Stimulated activated CD8-positive, alpha-beta memory T cell treated with anti-CD3 and anti-CD28 coated beads, Interleukin-7, amount 100 ng/mL, for 24 hours (primary cell): ENCODE measurements around the gene PLXNB2.
A peak's percentile ranks its signal among the peaks of the same experiment; 100 is the strongest.

Source experiments
- DNase-seq: peaks from one replicate; pipeline ENCODE4 v3.0.0-alpha.2; 2020; ENCODE audit warnings: low read depth

Gene PLXNB2

DNA sequence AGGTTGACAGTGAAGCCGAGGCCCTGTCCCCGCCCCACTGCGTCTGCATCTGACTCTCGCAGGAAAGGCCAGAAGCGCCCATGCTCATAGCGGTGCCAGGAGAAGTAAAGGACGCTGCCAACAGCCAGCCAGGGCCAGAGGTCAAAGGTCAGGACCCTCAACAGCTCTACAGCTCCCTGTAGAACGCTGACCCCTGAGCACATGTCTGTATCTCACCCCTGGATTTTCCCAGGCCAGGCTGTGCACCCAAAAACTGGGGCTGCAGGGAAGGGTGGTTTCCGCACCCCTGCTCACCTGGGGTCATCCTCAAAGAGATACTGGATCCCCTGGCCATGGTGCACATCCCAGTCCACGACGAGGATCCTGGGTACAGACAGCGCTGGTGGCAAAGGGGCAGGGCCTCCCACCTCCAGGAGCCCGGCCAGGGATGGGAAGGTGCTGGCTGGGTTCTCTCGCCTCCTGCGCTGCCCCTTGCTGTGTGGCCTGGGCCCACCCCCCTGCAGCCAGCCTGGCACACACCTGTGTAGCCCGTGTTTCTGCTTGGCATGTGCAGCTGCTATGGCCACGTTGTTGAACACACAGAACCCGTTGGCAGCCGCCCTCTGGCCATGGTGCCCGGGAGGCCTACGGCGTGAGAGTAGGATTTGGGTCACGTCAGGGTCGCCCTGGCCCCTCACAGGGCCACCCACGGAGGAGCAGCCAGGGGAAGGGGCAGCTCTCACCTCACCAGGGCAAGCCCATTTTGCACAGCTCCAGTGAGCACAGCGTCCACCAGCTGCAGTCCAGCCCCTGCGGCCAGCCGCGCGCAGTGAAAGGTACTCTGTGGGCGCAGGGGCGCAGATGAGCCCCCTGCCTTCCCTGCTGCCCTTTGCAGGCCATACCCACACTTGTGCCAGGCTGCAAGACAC is 57.9 kb downstream of the PLXNB2 start:
- DNase-seq, result no peak

DNA sequence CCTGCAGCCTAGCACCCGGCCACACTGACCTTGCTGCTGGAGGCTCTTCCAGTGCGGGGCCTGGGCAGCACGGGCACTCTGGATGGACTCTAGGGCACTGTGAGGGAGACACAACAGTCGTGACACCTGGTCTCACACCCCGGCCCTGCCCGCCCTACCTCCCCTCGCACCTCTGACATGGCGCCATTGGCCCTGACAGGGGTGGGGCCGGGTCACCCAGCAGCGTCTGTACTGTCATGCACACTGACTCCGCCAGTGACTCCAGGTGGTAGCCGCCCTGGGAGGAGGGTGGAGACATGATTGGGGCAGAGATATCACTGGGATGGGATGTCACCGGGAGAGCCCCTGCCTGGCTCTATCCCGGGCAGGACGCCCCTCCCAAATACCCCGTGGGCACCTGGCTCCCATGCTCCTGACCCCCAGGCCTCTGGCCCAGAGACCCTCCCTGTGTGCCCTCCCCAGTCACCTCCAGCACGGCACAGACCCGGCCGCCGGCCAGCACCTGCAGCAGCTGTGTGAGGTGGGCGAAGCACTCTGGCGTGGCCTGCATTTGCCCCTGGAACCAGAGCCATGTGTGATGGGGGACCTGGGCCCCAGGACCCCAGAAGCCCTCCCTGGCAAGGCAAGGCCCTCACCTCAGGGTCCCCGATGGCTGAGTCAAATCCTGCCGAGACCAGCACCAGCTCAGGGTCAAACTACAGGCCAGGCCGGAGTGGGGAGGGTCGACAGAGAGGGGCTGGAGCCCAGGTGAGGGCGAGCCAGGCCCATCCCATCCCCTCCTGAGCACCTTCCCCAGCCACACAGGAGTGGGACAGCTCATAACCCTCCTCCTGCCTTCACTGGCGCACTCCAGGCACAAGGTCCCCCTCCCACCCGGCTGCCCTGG is 59.0 kb downstream of the PLXNB2 start:
- DNase-seq, result no peak

DNA sequence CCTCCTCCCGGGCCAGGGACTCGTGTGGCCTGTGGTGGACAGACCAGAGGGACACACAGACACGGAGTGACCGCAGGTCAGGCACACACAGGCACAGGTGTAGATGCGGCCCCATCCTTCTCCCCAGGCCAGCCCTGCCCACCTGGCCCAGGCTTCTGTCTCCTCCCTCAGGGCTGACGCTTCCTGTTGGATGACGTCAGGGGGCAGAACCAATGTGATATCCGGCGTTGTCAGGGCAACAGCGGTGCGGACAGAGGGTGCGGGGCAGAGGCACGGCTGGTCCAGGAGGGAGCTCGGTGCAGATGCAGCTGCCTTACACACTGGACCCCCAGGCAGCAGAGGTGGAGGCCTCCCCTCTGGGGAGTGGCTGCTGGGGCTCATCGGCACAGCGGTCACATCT is 59.7 kb downstream of the PLXNB2 start:
- DNase-seq, result no peak

DNA sequence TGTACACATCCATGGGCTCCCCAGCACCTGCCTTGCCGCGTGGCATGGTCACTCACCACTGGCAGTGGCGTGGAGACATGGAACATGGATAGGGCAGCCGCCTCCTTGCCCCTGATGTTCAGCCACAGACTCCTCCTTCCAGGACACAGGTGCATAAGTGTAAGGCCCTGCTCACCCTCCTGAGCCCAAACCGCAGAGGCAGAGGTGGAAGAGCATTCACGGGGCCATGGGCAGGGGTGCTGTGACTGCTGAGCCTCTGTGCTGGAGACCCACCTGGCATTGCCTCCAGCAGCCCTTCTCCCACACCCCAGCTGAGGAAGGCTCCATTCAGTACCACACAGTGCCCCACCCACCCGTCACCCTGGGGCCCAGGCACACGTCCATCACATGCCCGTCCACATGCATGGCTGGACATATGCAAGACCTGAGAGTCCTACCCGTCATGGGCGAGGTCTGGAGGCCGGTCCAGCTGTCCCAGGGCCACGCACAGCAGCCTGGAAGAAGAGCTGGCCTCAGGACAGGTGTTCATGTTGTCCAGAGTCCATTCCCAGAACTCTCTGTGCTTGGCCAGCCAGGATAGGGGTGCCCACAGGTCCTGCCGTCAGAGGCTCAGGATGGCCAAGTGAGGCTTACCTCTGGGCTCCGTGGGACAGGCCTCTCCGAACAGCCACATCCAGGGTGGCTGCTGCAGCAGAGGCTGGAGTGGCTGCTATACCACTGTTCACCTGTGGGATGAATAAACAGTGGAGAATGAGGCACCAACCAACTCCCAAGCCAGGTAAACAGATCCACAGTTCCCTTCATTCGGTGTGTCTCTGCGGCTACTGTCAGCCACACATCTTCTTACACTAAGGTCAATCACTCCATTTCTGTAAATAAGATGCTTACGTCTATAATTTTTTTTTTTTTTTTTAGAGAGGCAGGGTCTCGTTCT is 60.9 kb downstream of the PLXNB2 start:
- no peak for DNase-seq

DNA sequence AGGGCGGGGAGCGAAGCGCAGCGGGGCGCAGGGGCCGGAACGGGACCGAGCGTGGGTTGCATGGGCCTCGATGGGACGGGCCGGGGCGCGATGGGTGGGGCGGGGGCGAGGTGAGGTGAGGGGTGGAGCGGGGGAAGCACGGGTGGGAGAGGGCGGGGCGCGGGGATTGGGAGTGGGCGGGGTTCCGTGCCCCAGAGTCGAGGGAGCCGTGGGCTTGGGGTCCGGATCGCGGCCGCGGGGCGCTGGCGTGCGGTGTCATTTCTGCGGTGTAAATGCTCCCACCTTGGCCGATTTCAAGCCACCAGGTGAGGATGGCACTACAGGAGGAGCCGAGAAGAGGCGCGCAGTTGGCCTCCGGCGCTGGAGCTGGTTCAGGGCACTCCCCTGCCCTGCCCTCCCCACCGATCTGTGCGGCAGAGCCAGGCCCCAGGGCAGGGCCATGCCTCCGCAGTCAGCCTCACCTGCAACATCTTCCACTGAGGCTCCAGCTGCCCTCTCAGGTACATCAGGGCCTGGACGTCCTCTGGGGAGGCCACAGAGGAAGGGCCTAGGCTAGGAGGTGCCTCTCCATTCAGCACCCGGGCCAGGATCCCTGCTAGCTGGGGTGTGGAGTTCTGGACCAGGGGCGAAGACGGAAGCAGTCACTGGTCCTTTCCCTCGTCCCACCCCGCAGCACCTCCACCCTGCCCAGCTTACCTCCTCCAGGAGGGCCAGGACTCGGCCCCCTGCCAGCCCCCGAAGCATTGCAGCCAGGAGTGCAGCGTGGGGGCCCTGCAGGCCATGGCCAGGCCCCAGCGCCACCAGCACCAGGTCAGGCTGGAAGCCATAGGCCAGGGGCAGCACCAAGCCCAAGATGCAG is 62.0 kb downstream of the PLXNB2 start:
- no peak for DNase-seq

DNA sequence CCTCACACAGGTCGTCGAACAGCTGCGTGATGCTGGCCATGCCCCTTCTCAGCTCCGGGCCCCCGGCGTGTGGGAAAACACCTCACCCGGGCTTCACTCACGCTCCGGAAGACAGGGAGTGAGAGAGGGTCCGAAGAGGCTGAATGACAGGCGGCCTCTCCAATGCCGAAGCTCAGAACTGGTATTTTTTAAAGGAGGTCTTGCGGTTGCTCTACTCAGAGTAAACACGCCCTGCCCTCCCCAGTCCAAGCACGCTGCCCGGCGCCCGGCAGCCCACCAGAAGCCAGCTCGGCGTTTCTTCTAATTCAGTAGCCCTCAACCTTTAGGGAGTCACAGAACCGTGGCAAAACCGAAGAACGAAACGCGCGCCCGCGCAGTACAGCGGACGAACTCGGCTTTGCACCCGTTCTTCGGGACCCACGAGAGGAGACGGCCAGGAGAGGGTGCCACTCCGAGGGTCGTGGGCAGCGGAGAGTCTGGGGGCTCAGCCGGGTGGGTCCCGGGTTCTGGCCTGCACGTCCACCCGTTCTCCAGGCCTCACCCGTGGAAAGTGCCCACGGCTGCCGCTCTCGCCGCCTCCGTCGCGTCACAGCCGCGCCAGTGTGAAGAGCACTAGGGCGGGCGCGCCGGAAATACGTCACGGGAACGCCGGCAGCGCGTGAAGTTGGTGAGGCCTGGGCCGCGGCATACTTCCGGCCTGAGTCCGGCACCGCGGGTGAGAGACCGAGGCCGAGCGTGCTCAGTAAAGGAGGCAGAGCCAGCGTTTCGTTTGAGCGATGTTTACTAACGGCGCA is 62.8 kb downstream of the PLXNB2 start, which contains the start of gene TUBGCP6:
Gene TUBGCP6, minus strand, starts transcription at position 604 of the 794 bp plus-strand sequence. Its CDS starts 564 bp downstream, at position 40.
- DNase-seq, result peak; percentile 85

GRCh38 chr22:50243685-50244419 is 63.6 kb downstream of the PLXNB2 start:
- DNase-seq, result no peak

GRCh38 chr22:50242406-50242949 is 65.0 kb downstream of the PLXNB2 start:
- DNase-seq, result no peak

DNA sequence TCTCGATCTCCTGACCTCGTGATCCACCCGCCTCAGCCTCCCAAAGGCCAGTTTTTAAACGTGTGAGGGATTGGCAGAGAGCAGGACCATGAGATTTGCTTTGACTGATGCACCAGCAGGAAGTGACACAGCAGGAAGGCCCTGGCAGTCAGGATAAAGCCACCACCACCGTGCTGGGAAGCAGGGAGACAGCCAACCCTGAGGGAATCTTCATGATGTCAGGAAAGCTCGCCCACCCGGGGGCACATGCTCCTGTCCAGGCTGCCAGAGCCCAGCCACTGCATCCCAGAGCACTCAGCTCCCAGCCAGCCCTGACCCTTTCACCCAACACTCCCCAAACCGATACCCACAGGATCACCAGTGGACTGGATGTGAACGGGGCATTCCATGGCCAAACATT is 68.7 kb downstream of the PLXNB2 start:
- DNase-seq, result no peak

DNA sequence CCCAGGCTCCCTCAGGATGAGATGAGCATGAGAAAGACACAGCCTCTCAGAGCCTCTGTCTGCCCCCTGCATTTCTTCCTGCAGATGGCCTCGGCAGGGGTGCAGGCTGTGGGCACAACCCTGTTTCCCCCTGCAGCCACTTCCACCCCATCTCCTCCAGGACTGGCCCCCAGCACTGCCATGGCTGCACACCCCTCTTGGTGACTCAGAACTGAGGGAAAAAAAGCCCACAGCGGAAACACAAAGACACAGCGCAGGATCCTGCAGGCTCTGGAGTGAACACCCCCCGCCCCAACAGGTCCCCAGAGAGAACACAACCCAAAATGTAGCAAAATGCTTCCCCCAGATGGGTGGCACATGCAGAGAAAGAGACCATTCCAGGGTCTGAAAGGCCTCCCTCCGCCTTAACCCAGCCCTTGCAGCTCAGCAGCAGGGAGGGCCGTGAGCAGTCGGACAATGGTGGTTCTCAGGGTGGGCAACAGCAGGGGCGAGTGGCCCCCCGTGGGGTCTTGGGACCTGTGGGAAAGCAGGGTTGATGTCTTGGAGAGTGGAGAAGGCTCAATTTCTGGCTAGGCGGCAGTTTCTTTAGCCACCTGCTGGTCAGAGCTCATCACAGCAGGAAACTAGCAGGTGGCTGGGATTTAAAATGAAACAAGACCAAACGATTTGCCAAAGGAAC is 70.6 kb downstream of the PLXNB2 start:
- no peak for DNase-seq

DNA sequence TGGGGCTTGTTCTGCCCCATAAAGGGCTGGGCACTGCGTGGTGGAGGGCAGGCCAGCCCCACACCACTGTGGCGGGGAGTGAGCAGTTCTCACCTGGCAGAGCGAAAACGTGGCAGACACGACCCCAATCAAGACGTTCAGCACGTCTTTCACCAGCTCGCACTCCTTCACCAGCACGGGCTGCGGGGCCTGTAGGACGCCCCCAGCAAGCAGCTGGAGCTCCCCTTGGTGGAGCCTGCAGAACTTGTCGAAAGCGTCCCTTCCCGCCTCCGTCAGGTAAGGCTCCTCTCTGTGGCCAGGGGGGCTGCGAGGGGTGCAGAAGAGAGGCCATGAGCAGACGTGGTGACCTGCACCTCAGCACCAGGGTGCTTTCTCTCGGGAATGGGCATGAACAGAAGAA is 74.2 kb downstream of the PLXNB2 start:
- no peak for DNase-seq

- no peak for DNase-seq
Measured at GRCh38 chr22:50232481-50233151, 74.8 kb downstream of the PLXNB2 start.

- no peak for DNase-seq
Measured at GRCh38 chr22:50229370-50229769, 78.1 kb downstream of the PLXNB2 start.

GRCh38 chr22:50228366-50228765 is 79.1 kb downstream of the PLXNB2 start:
- DNase-seq, result no peak

- no peak for DNase-seq
Measured at GRCh38 chr22:50227579-50228215, 79.7 kb downstream of the PLXNB2 start.

DNA sequence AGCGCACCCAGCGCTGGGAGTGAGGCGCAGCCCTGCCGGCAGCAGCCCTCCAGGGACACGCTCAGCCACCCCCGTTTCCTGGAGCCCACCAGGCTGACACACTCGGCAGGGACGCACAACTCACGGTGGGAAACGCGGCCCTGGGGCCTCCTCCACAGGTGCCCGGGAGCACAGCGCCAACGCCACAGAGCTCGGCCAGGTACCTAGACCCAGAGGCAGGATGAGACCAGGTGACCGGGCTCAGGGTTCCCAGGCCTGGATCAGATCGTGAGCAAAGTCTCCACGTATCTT is 80.6 kb downstream of the PLXNB2 start:
- no peak for DNase-seq

- DNase-seq, result no peak
Measured at GRCh38 chr22:50226063-50226874, 81.2 kb downstream of the PLXNB2 start.
